GM19372 (cell line): ENCODE data around the gene PEX14.

Source experiments
- ATAC-seq: cut with Tn5 transposase; IDR thresholded peaks from one replicate; pipeline ENCODE4 v1.9.1; 2021; ENCODE audit warnings: mild to moderate bottlenecking, low read depth, moderate library complexity; ENCODE audit not compliant: unreplicated experiment

PEX14 gene

DNA sequence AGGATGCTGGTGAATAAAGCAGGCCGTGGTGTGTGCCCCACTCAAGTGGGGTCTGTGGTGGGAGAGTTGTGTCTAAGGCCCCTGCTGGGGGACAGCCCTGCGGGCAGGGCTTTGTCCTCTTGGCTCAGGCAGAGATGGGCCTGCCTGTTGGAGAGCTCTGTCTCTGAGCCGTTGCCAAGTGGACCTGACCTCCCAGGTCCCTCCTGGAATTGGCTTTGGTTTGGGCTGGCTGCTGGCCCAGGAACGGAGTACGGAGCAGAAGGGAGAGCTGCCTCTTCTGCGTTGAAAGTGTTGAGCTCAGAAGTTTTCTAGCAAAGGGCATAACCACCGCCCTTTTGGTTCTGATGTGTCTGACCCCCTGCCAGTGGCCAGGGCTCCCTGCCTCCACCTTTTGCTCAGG lies 153.9 kb downstream of the PEX14 start:
- no peak for ATAC-seq

- no peak for ATAC-seq
These were observed 154.5 kb downstream of the PEX14 start for GRCh38 chr1:10629091-10629815.

GRCh38 chr1:10629816-10630571 lies 155.2 kb downstream of the PEX14 start:
- no peak for ATAC-seq

DNA sequence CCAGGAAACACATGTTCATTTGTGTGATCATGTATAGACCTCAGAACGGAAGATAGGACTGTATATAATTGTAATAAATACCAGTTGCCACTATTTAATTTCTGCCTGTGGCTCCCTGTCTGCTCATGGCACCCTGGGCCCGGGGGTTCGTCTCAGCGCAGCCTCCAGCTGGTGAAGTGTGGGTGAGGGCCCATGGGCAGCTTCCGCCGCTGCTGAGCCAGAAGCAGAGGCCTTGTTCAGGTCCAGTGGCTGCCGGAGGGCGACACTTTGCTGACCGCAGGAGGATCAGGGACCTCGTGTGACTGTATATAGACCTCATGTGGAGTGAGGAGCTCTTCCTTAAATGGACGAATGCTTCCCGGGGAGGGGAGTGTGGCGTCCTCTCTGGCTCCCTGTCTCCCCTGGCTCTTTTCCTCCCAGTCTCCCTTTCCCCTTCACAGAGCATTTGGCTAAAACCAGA lies 155.9 kb downstream of the PEX14 start:
- no peak for ATAC-seq

DNA sequence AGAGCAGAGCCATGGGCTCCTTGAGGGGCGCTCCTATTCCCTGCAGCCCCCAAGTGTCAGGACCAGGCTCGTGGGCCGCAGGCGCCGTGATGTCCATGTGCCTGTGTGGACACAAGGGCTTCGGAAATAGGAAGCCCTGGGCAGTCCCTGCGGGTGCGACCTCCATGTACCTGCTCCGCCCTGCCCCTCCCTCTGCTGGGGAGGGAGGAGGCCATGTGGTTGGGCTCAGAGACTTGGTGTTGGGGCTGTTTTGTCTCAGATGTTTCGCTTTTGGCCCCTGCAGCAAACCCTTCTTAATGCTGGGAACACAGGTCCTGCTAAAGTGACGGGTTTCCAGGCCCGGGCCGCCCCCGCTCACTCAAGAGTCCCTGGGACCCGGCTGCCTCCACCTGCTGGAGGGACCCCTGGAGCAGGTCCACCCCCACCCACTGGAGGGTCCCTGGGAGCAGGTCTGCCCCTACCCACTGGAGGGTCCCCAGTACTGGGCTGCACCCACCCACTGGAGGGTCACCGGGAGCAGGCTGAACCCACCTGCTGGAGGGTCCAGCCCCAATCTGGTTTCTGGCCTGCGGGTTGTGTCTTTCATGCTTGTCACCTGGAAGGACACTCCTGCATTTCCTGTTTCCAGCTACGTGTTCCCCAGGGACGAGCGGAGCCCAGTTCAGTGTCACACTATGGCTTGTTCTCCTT lies 156.5 kb downstream of the PEX14 start:
- no peak for ATAC-seq

- ATAC-seq, result no peak
These were observed 157.3 kb downstream of the PEX14 start for GRCh38 chr1:10631811-10632593.

DNA sequence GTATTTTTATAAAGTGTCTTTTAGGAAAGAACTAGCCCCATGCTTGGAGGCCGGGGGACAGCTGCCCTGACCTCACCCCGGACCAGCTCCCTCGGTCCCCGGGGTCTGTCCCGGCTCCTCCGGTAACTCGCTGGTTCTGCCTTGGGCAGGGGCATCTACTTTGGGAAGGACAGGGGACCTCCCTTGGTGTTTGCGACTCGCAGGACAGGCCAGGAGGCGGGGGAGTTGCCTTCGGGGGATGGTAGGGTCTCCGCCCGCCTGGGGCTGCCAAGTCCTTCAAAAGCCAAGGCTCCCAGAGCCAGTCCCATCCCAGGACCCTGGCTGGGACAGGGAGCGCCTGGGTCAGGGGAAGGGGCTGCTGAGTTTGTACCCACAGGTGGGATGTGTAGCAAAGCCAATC lies 157.9 kb downstream of the PEX14 start:
- no peak for ATAC-seq

GRCh38 chr1:10633416-10633815 lies 158.7 kb downstream of the PEX14 start:
- ATAC-seq, result no peak

DNA sequence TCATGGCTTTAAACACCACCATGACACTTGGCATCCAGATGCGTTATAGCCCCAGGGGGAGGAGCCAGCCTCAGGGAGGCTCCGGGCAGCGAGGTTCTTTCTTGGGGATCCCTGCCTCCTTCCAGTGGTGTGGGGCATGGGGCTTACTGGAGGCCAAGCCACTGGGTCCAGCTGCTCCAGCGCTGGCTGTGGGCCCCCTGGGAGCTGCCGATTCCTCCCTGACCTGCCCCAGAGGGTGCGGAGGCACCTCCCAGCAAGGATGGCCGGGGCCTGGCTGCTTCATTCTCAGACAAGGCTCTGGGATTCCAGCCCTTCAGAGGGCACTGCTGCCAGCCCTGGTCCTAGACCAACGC lies 159.3 kb downstream of the PEX14 start:
- no peak for ATAC-seq

DNA sequence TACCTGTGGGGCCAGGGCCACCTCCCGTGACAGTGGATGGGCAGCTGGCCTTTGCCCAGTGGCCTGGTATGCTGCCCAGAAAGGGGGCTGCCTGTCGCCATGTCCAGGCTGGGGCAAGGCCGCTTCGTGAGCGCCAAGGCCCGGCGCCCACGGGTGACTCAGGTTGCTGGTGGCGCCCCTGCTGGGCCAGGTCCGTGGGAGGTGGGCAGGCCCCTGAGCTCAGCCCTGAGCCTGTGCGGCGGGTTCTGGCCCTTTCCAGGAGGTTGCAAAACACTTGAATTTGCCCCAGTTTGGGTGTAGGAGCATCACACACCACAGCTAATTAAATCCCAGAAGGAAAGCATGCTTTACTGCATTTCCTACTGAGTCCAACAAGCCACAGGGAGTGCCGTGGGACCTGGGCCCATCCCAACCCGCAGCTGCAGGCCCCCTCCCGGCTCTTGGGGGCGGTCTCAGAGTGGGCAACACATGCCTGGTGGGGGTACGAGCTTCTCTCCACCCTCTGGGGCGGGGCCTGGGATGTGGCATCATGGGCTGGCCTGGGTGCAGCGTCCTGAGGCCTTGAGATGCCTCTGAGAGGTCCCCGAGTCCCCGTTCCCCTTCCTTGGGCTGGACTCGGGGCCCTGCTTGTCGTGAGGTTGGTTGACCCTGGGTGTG lies 159.8 kb downstream of the PEX14 start:
- ATAC-seq, result no peak

DNA sequence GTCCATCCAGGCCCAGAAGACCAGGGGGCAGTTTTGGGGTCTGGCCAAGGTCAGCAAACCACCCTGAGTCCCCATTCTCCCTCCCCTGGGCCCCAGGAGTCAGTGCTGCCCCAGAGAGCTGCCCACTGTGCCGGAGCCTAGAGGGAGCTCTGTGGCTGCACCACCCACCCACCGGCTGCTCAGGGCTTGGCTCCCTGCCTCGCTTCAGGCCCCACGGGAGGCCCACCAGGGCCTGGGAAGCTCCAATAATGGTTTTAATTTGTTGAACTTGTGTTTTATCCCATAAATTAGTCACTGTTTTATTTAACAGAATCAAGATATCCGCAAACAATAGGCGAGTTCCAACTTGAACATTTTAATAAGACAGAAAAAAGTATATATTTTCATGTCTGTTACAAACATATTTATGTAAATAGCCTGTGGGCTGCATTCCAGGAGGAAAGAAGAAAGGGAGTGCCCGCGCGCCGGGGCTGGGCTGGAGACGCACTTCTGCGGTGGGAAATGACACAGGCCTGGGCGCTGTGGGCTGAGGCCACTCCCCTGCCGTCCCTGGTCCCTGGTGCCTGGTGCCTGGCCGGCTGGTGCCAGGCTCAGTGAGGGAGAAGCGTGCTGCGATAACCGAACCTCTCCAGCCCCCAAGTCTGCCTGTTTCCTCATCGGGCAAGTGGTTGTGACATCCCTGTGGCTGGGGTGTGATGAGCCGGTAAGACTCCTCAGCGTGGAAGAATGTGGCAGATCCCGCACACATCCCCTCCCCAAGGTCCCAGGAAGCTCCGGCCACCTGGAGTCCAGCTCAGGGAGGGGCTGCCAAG lies 160.5 kb downstream of the PEX14 start:
- no peak for ATAC-seq

- ATAC-seq, result no peak
These were observed 161.2 kb downstream of the PEX14 start for GRCh38 chr1:10635992-10636391.

DNA sequence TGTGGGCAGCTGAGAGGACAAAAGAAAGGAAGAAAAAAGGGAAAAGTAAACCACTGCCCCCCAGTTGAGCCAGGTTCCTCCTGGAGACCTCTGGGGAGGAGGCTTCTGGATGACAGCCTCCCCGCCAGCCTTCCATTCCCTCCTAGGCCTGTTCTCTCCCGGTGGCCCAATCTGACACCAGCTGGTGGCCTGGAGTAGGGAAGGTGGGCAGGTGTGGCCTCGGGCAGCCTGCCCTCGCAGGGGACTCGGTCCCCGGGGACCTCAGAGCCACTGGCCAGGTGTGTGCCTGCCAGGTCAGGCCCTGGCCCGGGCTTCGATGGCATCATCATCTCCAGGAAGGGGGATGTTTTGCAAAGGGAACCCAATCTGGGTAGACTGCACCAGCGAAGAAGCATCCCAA lies 162.7 kb downstream of the PEX14 start:
- no peak for ATAC-seq

GRCh38 chr1:10637834-10638558 lies 163.2 kb downstream of the PEX14 start:
- ATAC-seq, result no peak

- ATAC-seq, result no peak
These were observed 163.8 kb downstream of the PEX14 start for GRCh38 chr1:10638559-10639005.

DNA sequence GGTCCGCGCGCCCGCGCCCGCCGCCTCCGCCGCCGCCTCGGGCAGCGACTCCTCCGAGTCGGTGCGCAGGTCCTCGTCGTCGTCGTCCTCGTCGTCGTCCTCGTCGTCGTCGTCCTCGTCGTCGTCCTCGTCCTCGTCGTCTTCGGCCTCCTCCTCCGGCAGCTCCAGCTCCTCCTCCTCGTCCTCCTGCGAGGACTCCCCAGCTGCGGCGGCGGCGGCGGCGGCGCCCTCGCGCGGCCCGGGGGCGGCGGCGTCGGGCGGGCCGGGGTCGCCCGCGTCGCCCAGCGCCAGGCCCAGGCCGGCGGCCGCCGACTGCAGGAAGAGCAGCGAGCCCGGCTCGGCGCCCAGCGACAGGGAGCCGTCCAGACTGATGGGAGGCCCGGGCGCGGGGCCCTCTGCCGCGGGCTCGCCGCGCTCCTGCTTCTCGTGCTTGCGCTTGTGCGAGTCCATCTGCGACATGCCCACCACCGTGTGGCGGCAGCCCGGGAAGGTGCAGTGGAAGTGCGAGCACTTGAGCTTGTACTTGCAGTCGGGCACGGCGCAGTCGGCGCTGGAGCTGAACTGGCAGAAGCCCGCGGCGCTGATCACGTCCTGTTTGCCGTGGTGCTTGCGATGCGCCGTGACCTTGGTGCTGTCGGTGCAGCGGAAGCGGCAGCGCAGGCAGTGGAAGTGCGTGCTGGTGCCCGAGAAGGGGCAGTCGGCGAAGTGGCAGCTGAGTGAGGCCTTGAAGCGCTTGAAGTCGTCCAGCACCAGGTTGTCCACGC lies 164.4 kb downstream of the PEX14 start:
- ATAC-seq, result no peak

- no peak for ATAC-seq
These were observed 165.2 kb downstream of the PEX14 start for GRCh38 chr1:10639775-10640578.
